NK-92 (cell line): ENCODE results near the gene ELOVL3.
"Not testable (repeated sequence)": the region's sequence is repeated elsewhere in the genome, so short reads cannot be mapped to it uniquely, and the experiment has no call there.

Experiments used
- DNase-seq: peaks from one replicate; lab custom pipeline; 2025; ENCODE audit not compliant: unreplicated experiment; lab: John Stamatoyannopoulos, UW

Gene ELOVL3

DNA sequence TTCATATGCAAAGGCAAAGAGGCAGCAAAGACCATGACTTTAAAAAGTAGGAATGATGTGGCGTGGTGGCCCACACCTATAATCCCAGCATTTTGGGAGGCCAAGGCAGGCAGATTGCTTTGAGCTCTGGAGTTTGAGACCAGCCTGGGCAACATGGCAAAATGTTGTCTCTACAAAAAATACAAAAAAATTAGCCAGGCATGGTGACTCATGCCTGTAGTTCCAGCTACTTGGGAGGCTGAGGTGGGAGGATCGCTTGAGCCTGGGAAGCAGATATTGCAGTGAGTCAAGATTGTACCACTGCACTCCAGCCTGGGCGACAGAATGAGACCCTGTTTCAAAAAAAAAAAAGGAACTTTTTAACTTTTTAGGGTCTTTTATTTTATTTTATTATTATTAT lies 26.4 kb downstream of the ELOVL3 start:
- DNase-seq = not testable (repeated sequence)

DNA sequence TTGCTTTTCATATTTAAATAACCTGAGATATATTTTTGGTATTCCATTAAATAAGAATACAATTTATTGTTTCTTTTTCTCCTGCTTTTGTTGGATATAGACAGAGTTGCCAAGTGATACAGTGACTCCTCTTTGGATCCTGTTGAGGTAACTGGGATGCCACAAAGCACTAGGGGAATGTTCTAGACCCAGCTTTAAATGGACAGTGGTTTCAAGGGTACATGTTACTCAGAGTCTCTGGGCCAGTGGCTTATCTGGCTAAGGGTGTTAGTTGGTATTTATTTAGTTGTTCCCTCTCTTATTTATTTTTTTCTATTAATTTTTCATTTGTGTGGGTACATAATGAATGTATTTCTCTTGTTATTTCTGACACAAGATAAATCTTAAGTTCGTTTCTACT lies 28.3 kb downstream of the ELOVL3 start:
- no peak for DNase-seq

DNA sequence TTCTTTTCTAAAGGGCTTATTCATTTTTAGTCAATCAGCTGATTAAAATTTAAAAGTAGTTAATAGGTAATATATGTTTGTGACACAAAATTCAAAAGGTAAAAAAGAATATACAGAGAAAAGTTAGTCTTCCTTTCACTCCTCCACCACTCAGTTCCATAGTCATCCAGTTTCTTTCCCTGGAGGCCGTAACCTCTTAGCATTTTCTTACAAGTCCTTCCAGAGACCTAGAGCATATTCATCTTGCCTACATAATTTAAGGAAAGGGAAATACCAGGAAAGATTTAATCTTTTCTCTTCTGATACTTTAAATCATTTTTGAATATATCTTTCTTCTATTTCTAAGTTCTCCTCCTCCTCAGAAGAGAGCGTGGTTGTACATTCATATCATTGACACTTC lies 29.3 kb downstream of the ELOVL3 start:
- no peak for DNase-seq

DNA sequence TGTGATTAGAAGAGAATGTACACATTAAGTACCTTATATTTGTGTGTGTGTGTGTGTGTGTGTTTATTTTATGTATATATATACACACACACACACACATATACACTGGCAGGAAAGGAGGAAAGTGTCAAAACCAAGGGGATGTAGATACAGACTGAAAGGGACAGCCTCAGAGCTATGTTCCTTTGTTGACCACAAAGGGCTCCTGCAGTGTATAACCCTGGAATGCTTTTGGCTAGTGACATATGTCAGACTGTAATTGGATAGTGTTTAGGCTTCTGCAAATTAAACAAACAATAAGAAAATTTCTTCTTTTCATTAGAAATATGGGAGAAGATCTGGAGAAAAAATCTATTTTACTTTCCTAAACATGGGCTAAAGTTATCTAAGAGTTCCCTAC lies 35.1 kb downstream of the ELOVL3 start:
- no peak for DNase-seq

DNA sequence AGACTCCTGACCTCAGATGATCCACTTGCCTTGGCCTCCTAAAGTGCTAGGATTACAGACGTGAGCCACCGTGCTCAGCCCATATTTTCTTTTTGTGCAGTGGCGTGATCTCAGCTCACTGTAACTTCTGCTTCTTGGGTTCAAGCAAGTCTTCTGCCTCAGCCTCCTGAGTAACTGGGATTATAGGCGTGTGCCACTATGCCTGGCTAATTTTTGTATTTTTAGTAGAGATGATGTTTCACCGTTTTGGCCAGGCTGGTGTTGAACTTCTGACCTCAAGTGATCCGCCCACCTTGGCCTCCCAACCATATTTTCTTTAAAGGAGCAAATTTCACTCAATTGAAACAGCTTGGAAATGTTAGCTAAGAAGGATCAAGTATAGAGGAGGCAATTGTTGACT lies 35.7 kb downstream of the ELOVL3 start:
- DNase-seq = no peak

DNA sequence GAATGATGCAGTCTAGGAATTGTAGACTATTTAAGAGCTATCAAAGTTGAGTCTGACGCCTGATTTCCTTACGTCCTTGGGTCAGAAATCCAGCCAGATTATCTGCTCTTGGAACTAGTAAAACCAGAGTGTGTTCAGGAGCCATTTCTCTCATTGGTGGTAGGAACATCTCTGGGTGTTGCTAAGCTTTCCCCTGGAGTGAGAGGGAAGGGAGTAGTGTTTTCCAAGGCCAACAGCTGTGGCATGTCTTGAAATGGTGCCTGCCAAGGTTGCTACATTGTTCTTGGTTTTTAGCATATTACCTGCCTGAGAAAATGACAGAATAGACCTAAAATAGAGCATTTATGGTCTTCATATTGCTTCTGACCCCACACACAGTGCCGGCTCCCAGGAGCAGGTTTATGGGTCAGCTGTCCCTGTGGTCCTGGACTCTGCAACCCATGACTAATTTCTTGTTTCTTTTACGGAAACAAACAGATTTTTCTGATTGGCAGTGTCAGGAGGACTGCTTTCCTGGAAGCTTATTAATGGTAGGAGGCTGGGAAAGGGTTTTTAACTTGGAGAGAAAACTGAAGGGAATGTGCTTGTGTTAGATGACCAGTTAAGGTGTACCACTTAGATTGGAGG lies 36.8 kb downstream of the ELOVL3 start:
- DNase-seq = no peak

DNA sequence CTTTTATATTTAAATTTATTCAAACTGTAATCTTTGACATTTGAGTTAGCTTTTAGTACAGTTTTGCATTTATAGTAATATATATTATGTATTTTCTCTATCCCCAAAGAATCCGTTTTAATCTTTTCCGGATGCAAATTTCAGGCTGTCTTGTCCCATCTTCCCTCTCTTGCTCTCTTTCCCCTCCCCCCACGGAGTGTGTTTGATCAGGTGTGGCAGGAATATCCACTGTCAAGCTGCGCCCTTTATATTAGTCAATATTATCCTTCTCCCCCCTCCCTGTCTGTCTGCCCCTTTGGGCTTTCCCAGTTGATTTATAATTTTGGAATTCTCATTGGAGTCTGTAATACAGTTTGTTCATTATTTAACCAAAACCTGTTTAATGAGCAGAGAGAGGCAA lies 38.3 kb downstream of the ELOVL3 start:
- DNase-seq = no peak

DNA sequence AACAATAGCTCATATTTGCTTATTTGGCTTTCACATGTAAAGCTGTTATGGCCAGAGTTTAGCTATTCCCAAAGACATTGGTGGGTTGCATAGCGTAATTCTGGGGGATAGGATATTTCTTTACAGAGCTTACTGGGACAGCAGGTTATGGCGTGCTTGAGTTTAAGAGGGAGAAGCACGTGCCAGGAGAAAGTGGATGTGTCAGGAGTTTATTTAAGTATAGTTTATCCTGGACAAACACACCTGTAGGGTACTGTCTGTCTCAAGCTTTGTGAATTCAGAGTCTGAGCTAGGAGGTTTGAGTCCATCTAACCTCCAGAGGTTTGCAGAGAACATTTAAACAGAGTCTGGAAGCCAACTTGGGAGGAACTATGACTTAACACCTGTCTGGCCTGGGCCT lies 40.6 kb downstream of the ELOVL3 start:
- no peak for DNase-seq

DNA sequence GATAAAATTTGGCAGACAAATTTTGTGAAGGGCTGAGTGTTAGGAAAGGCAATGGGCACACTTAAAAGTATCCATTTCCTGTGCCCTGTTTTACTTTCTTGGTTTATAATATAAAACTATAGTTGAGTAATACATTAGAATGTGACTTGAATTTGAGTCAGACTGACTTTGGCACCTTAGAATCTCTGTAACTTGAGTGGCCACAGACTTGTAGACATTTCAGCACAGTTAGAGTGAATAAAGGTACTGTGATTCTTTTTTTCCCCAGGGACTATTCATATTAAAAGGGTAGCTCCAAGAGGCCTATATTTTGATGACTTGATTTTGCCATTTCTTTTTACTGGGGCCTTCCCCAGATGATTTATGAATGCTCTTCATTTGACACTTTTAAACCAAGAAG lies 41.6 kb downstream of the ELOVL3 start:
- DNase-seq = no peak

DNA sequence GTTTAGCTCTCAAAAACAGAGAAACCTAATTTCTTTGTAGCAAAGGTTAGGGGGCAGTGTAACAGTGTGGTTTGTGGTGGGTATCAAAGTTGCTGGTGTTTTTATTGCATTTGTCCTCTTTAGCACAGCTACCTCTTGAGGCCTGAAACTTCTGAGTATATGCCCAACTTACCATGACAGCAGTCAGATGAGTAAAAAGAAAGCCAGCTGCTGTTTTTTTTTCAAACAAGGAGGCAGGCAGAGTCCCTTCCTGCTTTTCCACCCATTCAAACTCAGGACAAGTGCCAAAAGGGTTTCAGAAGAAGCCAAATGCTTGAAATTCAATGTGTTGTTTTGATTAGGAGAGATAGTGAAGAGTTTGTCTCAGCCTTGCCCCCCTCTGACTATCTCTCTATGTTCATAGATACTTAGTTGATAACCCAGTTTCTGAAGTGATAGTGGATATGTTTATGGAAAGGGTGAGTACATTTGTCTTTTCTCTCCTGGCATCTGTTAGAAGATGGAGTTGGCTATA lies 42.3 kb downstream of the ELOVL3 start:
- no peak for DNase-seq

DNA sequence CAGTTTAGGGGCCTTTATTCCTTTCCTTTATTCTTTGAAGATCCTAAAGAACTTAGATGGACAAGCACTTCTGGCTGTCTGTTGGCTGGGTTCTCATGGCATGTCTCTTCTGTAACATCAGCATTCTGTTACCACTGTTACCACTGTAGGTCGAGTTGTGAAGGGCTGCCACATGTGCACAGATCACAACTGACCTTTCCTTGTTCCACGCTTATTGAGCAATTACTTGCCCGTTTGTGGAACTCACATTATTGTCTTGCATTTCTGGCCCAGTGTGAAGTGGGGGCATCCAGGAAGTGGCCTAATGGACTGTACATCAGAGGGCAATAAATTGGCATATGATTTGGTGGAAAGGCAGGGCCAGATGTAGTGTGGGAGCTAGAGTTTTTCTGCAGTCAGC lies 42.9 kb downstream of the ELOVL3 start:
- no peak for DNase-seq

DNA sequence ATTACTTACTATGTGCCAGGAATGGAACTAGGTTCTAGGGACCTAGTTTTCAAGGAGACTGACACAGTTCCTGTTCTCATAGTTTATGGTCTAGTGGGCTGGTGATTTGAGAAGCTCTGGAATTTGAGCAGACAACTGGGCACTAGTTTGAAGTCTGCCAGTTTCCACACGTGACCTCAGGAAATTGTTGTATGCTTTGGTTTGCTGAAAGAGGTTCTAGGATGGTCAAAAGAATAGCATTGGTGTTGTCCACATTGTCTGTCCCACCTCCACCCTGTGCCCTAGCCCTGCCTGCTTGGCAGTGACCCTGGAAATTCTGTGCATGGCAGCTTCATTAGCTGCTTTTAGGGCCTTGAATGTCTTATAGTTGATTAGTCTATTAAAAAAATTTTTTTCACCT lies 48.0 kb downstream of the ELOVL3 start:
- no peak for DNase-seq

DNA sequence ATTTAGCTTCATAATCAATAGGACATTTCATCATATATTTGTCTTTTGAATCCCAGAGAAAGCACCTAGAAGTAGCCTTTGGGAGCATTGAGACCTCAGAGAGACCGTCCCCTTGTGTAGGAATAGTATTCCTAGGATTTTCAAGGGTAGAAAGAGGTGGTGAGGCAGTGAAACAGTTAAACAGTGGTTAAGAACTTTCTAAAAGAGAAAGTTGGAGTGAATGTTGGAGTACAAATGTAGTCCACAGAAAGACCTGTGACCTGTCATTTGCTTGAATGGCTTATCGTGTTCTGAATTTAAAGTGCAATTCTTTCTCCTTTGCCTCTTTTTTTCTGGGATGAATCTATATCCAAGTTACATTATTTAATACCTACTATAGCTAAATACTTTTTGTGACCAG lies 49.2 kb downstream of the ELOVL3 start:
- DNase-seq = no peak

DNA sequence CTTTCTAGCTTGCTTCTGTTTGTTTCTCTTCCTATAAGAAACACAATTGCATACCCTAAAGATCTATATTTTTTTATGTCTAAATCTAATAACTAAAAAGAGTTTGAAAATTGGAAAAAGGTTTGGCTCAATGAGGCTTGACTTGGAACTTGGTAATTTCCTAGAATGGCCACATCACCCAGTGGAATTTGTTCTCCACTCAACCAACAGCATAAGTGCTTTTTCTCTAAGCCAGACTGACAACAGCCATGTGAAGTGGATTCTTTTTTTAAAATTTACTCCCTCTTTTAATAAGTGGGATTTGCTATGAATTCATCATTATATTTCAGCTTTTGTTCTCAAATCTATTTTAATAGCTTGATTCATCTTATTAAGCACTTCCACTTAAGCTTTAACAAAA lies 53.0 kb downstream of the ELOVL3 start:
- no peak for DNase-seq
